DND-41 (cell line): ENCODE data around the gene ABCC8.

ENCODE experiments used
- EZH2 ChIP-seq: IDR thresholded peaks from 3 replicates; pipeline ENCODE4 v1.6.1; 2012; ENCODE audit warnings: borderline replicate concordance, low read depth, mild to moderate bottlenecking, moderate library complexity, low read length, inconsistent platforms; ENCODE audit not compliant: severe bottlenecking
- TF ChIP-seq, protein P1 (sequence below): IDR thresholded peaks from 2 replicates; pipeline ENCODE4 v1.5.1; 2012; ENCODE audit warnings: borderline replicate concordance, low read length, moderate library complexity, mild to moderate bottlenecking; ENCODE audit not compliant: poor library complexity, severe bottlenecking; ENCODE audit errors: extremely low read depth

DNA sequence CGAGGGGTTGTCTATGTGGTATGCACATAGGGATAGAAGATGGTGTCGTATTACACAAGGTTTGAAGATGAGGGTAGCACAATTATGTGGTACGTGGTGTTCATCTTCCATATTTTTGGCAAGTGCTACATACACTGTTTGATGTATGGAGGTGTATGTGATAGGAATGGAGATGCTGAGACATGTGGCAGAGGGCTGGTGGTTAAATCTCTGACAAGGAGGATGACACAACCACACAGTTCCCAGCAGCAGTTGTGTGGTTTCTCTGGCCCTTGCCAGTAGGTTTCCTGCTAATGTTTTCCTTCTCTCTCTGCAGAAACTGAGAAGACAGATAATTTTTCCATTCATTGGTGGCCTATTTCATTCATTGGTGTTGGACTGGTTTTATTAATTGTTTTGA, 108.1 kb downstream of the ABCC8 start:
- TF ChIP-seq, protein P1, sequence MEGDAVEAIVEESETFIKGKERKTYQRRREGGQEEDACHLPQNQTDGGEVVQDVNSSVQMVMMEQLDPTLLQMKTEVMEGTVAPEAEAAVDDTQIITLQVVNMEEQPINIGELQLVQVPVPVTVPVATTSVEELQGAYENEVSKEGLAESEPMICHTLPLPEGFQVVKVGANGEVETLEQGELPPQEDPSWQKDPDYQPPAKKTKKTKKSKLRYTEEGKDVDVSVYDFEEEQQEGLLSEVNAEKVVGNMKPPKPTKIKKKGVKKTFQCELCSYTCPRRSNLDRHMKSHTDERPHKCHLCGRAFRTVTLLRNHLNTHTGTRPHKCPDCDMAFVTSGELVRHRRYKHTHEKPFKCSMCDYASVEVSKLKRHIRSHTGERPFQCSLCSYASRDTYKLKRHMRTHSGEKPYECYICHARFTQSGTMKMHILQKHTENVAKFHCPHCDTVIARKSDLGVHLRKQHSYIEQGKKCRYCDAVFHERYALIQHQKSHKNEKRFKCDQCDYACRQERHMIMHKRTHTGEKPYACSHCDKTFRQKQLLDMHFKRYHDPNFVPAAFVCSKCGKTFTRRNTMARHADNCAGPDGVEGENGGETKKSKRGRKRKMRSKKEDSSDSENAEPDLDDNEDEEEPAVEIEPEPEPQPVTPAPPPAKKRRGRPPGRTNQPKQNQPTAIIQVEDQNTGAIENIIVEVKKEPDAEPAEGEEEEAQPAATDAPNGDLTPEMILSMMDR: no peak
- no peak for TF ChIP-seq EZH2
